ENCODE results near the gene ITGBL1. TPM values are rescaled to one million over a fixed set of nuclear protein-coding genes. Genes with fewer than 3 reads are reported as not detected.

The ITGBL1 gene
- total RNA-seq, 2 experiments from 2014 or later = not detected

DNA sequence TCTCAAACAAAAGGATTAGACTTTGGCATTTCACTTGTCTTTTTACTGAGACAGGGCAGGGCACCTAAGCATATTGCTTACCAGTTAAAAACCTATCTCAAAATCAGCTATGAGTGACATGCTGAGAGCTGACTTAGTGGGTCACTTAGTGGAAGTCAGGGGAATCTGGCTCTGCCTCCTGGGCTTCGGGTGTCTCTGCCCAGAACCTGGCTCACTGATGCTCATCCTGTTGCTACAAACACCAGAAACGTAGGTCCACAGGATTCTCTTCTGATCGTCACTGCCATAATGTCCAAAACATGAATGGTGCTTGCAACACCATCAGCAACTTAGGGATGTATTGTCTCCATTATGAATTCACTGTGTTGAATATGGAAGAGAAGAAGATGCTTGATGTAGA lies 276.1 kb downstream of the ITGBL1 start:
- Mint-ChIP-seq H3K9me3 (no peaks in the 10 kb centered on the region), H3K4me1 (ENCODE audit: low read depth) (no peaks in the 10 kb centered on the region), H3K27ac (no peak overlapping the region), H3K4me3 (no peak overlapping the region), H3K27me3 (no peaks in the 10 kb centered on the region), H3K36me3 (no peaks in the 10 kb centered on the region)
- ChIA-PET CTCF (no interaction called here), POLR2A (no interaction called here)
- no peak for DNase-seq
- intact Hi-C loops (cut with micrococcal nuclease) = no loop called here

DNA sequence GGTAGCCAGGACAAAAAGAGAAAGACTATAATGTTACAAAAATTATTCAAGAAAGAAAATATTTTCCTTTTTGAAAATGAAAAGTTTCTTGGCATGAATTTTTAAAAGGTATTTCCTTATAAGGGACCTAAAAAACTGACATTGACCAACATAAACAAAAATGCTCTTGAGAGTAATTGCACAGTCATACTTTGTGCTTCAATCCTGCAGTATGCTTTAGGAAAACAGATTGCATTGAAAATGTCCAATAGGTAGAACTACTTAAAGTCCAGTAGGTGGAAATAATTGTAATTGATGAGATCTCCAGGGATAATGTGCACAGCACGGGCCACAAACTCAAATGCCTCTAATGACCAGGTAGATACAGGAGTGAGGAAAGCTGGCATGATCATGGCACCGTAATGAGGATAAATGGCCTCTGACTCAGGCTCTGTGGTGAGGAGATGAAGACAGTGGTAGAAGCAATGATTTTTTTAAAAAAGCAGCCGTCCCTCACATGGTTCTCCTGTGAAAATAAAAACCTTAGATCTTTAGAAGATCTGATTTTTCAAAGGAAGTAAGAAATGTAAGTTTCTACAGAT lies 278.0 kb downstream of the ITGBL1 start:
- H3K36me3 Mint-ChIP-seq = no peaks in the 10 kb centered on the region
- H3K9me3 Mint-ChIP-seq = no peaks in the 10 kb centered on the region
- intact Hi-C loops (cut with micrococcal nuclease) = no loop called here
- H3K27me3 Mint-ChIP-seq = no peaks in the 10 kb centered on the region
- no peak overlapping the region for H3K27ac Mint-ChIP-seq
- H3K4me3 Mint-ChIP-seq = no peak overlapping the region
- no peak for DNase-seq
- ChIA-PET CTCF (no interaction called here), POLR2A (no interaction called here)
- no peaks in the 10 kb centered on the region for H3K4me1 Mint-ChIP-seq (ENCODE audit: low read depth)

DNA sequence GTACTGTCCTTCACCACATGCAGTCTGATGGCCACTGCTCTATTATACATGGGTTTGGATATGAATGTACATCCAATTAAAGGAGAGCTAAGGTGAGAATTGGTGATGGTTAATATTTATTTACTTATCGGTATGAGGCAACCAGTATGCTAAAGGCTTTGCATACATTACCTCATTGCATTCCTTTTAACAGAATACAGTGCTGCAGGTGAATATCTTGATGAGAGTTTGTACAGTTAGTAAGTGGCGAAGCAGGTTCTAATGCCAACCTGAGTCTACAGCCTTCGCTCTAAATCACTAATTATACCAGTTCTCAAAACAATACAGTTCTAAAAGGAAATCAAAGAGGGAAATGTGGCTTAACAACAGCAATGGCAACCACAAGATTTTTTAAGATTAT lies 284.1 kb downstream of the ITGBL1 start:
- CTCF ChIA-PET = no interaction called here
- H3K9me3 Mint-ChIP-seq = no peaks in the 10 kb centered on the region
- intact Hi-C loops (cut with micrococcal nuclease) = no loop called here
- POLR2A ChIA-PET = no interaction called here
- H3K4me1 Mint-ChIP-seq (ENCODE audit: low read depth) = no peaks in the 10 kb centered on the region
- no peaks in the 10 kb centered on the region for H3K36me3 Mint-ChIP-seq
- H3K27ac Mint-ChIP-seq = no peak overlapping the region
- DNase-seq = no peak
- no peak overlapping the region for H3K4me3 Mint-ChIP-seq
- no peaks in the 10 kb centered on the region for H3K27me3 Mint-ChIP-seq

DNA sequence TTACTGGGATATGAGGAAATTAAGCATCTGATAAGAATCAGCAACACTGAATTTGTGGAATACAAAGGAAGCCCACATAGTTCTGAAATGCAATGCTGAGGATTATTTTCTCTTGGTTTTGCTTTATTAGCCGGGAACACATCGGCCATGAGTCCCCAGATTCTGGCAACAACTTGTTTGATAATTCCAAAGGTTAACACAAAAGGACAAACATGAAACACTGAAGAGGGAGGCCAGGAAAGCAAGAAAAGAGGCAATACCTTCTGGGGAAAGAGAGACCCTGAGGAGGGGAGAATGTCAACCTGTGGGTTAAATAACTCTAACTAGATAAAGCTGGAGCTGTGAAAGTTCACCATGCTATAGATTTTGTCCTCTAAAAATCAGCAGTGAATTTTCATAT lies 285.9 kb downstream of the ITGBL1 start:
- no peaks in the 10 kb centered on the region for H3K36me3 Mint-ChIP-seq
- no peaks in the 10 kb centered on the region for H3K9me3 Mint-ChIP-seq
- CTCF ChIA-PET = no interaction called here
- H3K27me3 Mint-ChIP-seq = no peaks in the 10 kb centered on the region
- POLR2A ChIA-PET = no interaction called here
- intact Hi-C loops (cut with micrococcal nuclease) = no loop called here
- H3K4me1 Mint-ChIP-seq (ENCODE audit: low read depth) = no peaks in the 10 kb centered on the region
- H3K27ac Mint-ChIP-seq = no peak overlapping the region
- H3K4me3 Mint-ChIP-seq = no peak overlapping the region
- no peak for DNase-seq

DNA sequence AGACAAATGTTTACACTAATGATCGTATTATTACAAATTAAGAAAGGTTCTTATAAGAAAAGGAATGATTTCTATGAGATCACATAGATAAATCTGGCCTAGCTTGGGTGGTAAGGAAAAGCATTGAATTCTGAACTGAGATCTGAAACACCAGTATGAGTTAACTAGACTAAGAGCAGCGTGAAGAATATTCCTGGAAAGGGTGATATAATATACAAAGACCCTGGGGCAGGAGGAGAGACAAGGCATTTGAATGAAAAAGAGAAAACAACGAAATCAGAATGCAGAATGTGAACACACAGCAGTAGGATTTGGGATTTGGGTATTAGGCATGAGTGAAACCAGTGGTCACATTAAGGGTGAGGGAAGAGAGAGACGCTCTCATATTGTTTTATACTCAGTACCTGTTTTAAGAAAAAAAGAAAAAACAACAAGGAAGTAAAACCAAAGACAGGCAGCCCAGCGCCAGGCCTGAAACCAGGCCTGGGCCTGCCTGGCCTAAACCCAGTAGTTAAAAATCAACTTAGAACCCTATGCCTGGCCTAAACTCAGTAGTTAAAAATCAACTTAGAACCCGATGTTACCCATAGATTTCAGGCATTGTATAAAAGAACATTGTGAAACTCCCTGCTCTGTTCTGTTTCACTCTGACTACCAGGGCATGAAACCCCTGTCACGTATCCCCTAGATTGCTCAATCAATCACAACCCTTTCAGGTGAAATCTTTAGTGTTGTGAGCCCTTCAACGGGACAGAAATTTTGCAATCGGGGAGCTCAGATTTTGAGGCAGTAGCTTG lies 287.1 kb downstream of the ITGBL1 start:
- intact Hi-C loops (cut with micrococcal nuclease) = no loop called here
- Mint-ChIP-seq H3K27ac (no peak overlapping the region), H3K4me1 (ENCODE audit: low read depth) (no peaks in the 10 kb centered on the region), H3K27me3 (no peaks in the 10 kb centered on the region), H3K4me3 (no peak overlapping the region), H3K36me3 (no peaks in the 10 kb centered on the region), H3K9me3 (no peaks in the 10 kb centered on the region)
- ChIA-PET POLR2A (no interaction called here), CTCF (no interaction called here)
- DNase-seq = no peak

DNA sequence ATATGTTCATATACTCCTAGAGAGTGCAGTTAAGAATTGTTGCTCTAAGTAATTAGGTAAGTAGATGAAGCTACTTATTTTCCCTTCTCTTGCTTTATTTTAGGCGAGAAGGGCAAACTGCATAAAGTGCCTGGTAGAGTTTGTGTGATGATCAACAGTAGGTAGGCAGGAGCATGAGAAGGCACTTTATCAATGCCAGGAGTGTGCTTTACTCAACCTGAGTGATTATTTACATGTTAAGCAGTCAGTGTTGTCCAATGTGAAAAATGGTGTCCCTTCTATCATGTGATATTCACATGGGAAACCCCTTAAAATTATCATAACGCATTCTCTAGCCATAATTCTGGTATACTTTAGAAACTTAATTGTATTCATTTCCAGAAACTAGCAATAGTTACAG lies 294.0 kb downstream of the ITGBL1 start:
- intact Hi-C loops (cut with micrococcal nuclease) = no loop called here
- no peaks in the 10 kb centered on the region for H3K4me1 Mint-ChIP-seq (ENCODE audit: low read depth)
- H3K36me3 Mint-ChIP-seq = no peaks in the 10 kb centered on the region
- ChIA-PET CTCF (interaction anchor here (1.0 kb wide), 1 partner anchor 11 kb away, joined by 3 read pairs; no protein-coding TSS in a partner anchor), POLR2A (no interaction called here)
- no peaks in the 10 kb centered on the region for H3K9me3 Mint-ChIP-seq
- H3K27ac Mint-ChIP-seq = no peak overlapping the region
- H3K4me3 Mint-ChIP-seq = no peak overlapping the region
- no peak for DNase-seq
- peaks cover 3% of the 10 kb centered on the region for H3K27me3 Mint-ChIP-seq

DNA sequence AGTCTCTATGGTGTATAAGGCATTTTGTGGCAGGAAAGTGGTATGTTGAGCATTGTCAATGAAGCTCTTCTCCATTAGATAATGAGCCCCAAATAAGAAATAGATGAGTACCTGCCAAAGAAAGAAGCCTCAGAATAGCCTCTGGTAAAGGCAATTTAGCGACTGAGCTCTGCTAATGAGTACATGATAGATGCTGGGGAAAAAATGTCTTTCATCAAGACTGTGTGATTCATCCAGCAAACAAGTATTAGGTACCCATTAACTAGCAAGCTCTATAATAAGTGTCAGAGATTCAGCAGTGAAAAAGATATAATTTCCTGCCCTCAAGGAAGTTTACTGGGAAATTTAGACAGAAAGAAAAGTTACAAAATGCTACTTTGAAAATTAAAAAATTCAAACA lies 294.6 kb downstream of the ITGBL1 start:
- ChIA-PET POLR2A (no interaction called here), CTCF (interaction anchor here (1.0 kb wide), 1 partner anchor 11 kb away, joined by 3 read pairs; no protein-coding TSS in a partner anchor)
- H3K27me3 Mint-ChIP-seq = peaks cover 3% of the 10 kb centered on the region
- H3K9me3 Mint-ChIP-seq = no peaks in the 10 kb centered on the region
- no peak overlapping the region for H3K4me3 Mint-ChIP-seq
- no peaks in the 10 kb centered on the region for H3K36me3 Mint-ChIP-seq
- intact Hi-C loops (cut with micrococcal nuclease) = no loop called here
- H3K4me1 Mint-ChIP-seq (ENCODE audit: low read depth) = no peaks in the 10 kb centered on the region
- DNase-seq = no peak
- H3K27ac Mint-ChIP-seq = no peak overlapping the region

DNA sequence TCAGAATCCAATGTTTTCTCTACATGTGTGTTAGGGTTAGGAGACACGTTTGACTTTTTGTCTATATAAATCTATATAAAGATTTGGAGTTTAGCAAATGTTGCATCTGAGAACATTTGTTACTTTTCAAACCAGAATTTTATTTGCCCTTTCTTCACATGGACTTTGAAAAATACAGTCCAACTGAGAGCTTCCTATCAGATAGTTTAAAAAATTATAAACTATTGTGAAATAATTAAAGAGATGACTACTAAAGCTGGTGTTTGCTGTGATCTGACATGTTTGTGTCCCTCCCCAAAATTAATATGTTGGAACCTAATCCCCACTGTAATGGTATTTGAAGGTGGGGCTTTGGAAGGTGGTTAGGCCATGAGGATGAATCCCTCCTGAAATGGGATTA lies 297.1 kb downstream of the ITGBL1 start:
- no peak overlapping the region for H3K27ac Mint-ChIP-seq
- H3K27me3 Mint-ChIP-seq = peaks cover 3% of the 10 kb centered on the region
- no peaks in the 10 kb centered on the region for H3K36me3 Mint-ChIP-seq
- H3K4me3 Mint-ChIP-seq = no peak overlapping the region
- no peaks in the 10 kb centered on the region for H3K9me3 Mint-ChIP-seq
- CTCF ChIA-PET = no interaction called here
- no peak for DNase-seq
- intact Hi-C loops (cut with micrococcal nuclease) = no loop called here
- H3K4me1 Mint-ChIP-seq (ENCODE audit: low read depth) = no peaks in the 10 kb centered on the region
- POLR2A ChIA-PET = no interaction called here

DNA sequence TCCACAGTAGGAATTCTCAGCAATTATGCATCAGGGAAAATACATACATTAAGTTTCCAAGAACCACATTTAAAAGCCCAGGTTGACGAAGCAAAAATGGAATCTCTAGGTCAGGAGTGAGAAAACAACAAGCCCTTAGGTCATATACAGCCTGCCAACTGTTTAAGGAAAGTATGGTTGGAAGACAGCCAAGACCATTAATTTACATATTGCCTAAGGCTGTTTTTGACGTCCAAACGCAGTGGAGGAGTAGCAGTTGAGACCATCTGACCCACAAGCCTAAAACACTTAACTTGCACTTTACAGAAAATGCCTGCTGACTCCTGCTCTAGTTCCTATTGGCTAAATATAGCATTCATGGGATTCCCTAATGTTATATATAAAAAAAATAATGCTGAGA lies 299.0 kb downstream of the ITGBL1 start:
- no peaks in the 10 kb centered on the region for H3K4me1 Mint-ChIP-seq (ENCODE audit: low read depth)
- no peak overlapping the region for H3K27ac Mint-ChIP-seq
- CTCF ChIA-PET = no interaction called here
- peaks cover 3% of the 10 kb centered on the region for H3K27me3 Mint-ChIP-seq
- H3K36me3 Mint-ChIP-seq = no peaks in the 10 kb centered on the region
- no peak overlapping the region for H3K4me3 Mint-ChIP-seq
- intact Hi-C loops (cut with micrococcal nuclease) = no loop called here
- H3K9me3 Mint-ChIP-seq = no peaks in the 10 kb centered on the region
- DNase-seq = no peak
- POLR2A ChIA-PET = no interaction called here

DNA sequence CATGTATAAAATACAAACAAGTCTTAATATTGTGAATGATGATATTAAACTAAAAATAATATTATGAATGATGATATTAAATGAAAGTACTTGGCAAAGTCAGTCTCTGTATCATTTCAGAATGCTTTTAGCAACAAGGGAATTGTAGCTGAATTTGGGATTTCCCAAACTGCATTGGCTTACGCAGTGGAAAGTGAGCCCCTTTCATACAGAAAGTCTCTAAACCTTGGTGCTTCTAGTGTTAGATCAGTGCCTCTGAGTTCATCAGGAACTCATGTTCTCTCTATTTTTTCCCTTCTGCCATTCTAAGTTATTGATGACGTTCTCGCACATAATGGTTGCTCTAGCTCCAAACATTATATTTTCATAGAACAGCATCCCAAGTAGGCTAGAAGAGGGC lies 300.0 kb downstream of the ITGBL1 start:
- intact Hi-C loops (cut with micrococcal nuclease) = no loop called here
- no peaks in the 10 kb centered on the region for H3K9me3 Mint-ChIP-seq
- no peak for DNase-seq
- H3K4me1 Mint-ChIP-seq (ENCODE audit: low read depth) = no peaks in the 10 kb centered on the region
- H3K4me3 Mint-ChIP-seq = no peak overlapping the region
- ChIA-PET POLR2A (no interaction called here), CTCF (no interaction called here)
- H3K36me3 Mint-ChIP-seq = no peaks in the 10 kb centered on the region
- H3K27me3 Mint-ChIP-seq = peaks cover 3% of the 10 kb centered on the region
- no peak overlapping the region for H3K27ac Mint-ChIP-seq

DNA sequence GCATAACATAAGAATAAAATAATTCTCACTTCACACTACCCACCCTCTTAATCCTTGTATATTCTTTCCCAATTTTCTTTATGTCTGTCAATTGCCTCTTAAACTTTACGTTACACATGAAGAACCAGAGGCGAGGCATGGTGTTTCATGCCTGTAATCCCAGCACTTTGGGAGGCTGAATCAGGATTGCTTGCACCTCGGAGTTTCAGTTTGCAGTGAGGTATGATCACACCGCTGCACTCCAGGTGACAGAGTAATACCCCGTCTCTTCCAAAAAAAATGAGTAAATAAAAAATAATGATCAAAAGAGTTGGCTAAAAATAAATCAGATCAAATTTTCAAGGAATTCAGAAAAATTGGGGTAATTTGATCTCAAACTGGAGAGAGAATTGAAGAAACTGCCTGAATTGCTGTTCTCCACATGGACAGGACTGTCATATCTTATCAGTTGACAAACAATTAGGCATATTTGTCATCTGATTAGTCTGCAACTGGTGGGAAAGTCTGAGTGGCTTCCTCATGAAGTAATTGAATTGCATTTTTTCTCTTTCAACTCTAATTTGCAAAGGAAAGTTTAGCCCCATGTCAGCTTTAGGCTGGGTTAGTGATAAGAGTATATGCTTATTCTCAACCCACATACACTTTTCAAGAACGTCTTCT lies 302.9 kb downstream of the ITGBL1 start:
- Mint-ChIP-seq H3K4me1 (ENCODE audit: low read depth) (no peaks in the 10 kb centered on the region), H3K27me3 (peaks cover 15% of the 10 kb centered on the region), H3K27ac (no peak overlapping the region), H3K9me3 (no peaks in the 10 kb centered on the region), H3K4me3 (no peak overlapping the region), H3K36me3 (no peaks in the 10 kb centered on the region)
- no peak for DNase-seq
- ChIA-PET POLR2A (no interaction called here), CTCF (interaction anchor here (0.6 to 1.4 kb wide), 4 partner anchors 241 to 611 kb away, joined by 3 to 4 read pairs (median 4); no protein-coding TSS in a partner anchor)
- intact Hi-C loops (cut with micrococcal nuclease) = loop anchor here (5.0 kb wide), 1 partner anchor 128 kb away; no protein-coding TSS in a partner anchor

DNA sequence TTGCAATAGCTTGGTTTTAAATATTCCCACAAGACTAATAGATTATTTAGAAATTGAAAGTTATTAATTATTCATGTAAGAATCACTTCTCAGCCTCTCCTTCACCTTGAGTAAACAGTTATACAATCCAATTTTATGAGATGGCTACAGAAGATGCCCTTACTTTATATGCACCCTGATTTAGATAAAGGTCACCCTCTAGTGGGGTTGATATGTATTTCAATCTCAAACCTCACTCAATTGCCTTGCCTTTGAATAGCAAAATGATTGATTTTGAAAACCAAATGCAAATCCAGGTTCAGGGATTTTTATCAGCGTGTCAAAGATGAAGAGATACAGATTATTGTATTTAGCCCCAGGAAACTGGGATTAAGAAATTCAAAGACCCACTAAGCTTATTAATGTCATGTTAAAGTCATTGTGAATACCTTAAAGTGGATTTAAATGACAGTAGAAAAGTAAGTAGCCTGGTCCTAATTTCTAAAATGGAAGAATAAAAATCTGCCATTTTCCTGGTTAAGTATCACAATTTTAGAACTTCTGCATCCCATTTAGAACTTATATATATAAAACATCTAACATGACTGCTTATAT lies 305.1 kb downstream of the ITGBL1 start:
- POLR2A ChIA-PET = no interaction called here
- H3K9me3 Mint-ChIP-seq = no peaks in the 10 kb centered on the region
- peaks cover 15% of the 10 kb centered on the region for H3K27me3 Mint-ChIP-seq
- CTCF ChIA-PET = interaction anchor here (0.6 to 3.6 kb wide), 11 partner anchors 10 to 613 kb away, joined by 3 to 29 read pairs (median 4); no protein-coding TSS in a partner anchor
- H3K36me3 Mint-ChIP-seq = no peaks in the 10 kb centered on the region
- intact Hi-C loops (cut with micrococcal nuclease) = loop anchor here (1.0 to 5.0 kb wide), 3 partner anchors 130 to 613 kb away; no protein-coding TSS in a partner anchor
- no peak overlapping the region for H3K4me3 Mint-ChIP-seq
- no peaks in the 10 kb centered on the region for H3K4me1 Mint-ChIP-seq (ENCODE audit: low read depth)
- DNase-seq = no peak
- H3K27ac Mint-ChIP-seq = no peak overlapping the region

All from activated CD4-positive, alpha-beta memory T cell treated with anti-CD3 and anti-CD28 coated beads for 36 hours (primary cell).